ENCODE results near the gene RNU6-9.

- TF ChIP-seq CTCF (IDR thresholded peaks at IDR 0.05) (peak in 1 of 4 experiments; percentile 3), POLR2AphosphoS5 (IDR thresholded peaks at IDR 0.05) (peak; percentile 96), POLR2A (IDR thresholded peaks at IDR 0.05) (no peak)
Observed at GRCh38 chr19:934865-935479, 41.7 kb downstream of the RNU6-9 start.
